HG03575 (cell line): ENCODE results near the gene NCK2.

Experiments used
- ATAC-seq: cut with Tn5 transposase; IDR thresholded peaks from one replicate; pipeline ENCODE4 v1.9.1; 2021; ENCODE audit not compliant: unreplicated experiment, insufficient number of reproducible peaks, low FRiP score; ENCODE audit errors: extremely low read depth

NCK2 gene

GRCh38 chr2:105786231-105787230 is 41.8 kb downstream of the NCK2 start:
- no peak for ATAC-seq

GRCh38 chr2:105787376-105788318 is 42.9 kb downstream of the NCK2 start:
- ATAC-seq, result no peak

- ATAC-seq, result no peak
Observed at GRCh38 chr2:105788670-105789290, 44.1 kb downstream of the NCK2 start.

GRCh38 chr2:105789745-105790460 is 45.2 kb downstream of the NCK2 start:
- peak; percentile 40 for ATAC-seq

- no peak for ATAC-seq
Observed at GRCh38 chr2:105790461-105791149, 45.9 kb downstream of the NCK2 start.

- ATAC-seq, result no peak
Observed at GRCh38 chr2:105791229-105791628, 46.5 kb downstream of the NCK2 start.

- no peak for ATAC-seq
Observed at GRCh38 chr2:105792561-105792960, 47.8 kb downstream of the NCK2 start.

- ATAC-seq, result no peak
Observed at GRCh38 chr2:105793196-105793975, 48.7 kb downstream of the NCK2 start.

- no peak for ATAC-seq
Observed at GRCh38 chr2:105794926-105795574, 50.3 kb downstream of the NCK2 start.

GRCh38 chr2:105795575-105795934 is 50.8 kb downstream of the NCK2 start:
- no peak for ATAC-seq

GRCh38 chr2:105796131-105796638 is 51.5 kb downstream of the NCK2 start:
- no peak for ATAC-seq

GRCh38 chr2:105796791-105797190 is 52.1 kb downstream of the NCK2 start:
- ATAC-seq, result peak; percentile 1

GRCh38 chr2:105797298-105797819 is 52.6 kb downstream of the NCK2 start:
- ATAC-seq, result peak; percentile 23

- no peak for ATAC-seq
Observed at GRCh38 chr2:105798595-105798994, 53.9 kb downstream of the NCK2 start.

GRCh38 chr2:105800036-105800713 is 55.5 kb downstream of the NCK2 start:
- no peak for ATAC-seq
